AG08396 (cell line): Measurements from ENCODE around the gene CLCN4.

ENCODE experiments used
- DNase-seq: peaks from one replicate; pipeline ENCODE4 v3.0.0; 2012; ENCODE audit warnings: low spot score, mixed read lengths

Gene CLCN4

DNA sequence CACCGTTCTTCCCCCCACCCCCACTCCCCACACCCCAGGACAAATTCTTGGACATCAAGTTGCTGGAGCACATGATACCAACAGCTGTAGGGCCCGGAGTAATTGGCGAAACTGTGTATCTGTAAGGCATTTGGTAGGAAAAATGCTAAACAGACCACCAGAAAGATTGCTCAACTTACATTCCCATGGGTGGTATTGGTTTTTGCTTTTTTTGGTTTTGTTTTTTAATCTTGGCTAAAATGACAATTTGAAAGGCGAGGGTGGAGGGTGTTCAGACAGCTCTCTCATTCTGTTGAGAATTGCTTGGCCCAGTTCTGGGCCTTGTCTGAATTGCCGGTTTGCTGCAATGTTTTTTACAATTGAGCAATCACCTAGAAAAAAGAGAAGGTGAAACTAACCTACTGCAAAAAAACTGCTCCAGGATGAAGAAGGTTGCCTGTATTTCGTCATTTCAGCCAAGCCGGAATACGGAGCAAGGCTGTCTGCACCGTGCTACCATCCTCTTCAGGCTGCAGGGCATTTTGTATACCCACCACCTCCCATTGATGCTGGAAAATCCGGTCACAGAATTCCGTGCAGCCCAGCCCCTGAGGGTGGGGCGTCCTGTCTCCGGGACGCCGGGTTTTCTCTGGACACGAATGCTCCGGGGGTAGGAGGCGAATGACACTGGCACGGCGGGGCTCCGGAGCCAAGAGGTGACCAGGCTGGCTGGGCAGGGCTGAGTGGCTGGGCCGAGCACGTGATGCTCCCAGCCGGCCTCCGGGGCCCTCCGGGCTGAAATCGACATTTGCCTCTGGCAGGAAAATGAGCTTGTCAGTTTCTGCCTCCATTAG, at the start of gene CLCN4:
TSS of gene CLCN4 (plus strand) at position 777 of the 833 bp plus-strand sequence. CDS start 28,058 bp downstream, outside the sequence.
- peak; percentile 64 for DNase-seq

- no peak for DNase-seq
Observed at GRCh38 chrX:10107483-10107882, 49.3 kb upstream of the CLCN4 start.

GRCh38 chrX:10108288-10108687, 48.5 kb upstream of the CLCN4 start:
- DNase-seq = no peak

DNA sequence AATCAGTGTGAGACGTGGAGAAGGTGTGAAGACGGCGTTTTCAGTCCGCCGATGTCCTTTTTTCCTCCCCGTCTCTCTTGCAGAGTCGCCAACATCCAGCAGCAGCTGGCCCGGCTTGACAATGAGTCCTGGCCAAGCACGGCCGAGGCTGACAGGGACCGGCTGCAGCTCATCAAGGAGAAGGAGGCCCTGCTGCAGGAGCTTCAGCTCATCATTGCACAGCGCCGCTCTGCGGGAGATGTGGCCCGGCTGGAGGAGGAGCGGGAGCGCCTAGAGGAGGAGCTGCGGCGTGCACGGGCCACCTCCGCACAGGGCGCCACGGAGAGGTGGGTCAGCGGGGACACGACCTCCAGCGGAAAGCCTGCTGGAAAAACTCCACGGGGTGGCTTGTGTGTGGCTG, 47.1 kb upstream of the CLCN4 start:
- no peak for DNase-seq

- no peak for DNase-seq
Observed at GRCh38 chrX:10110316-10110935, 46.3 kb upstream of the CLCN4 start.

DNA sequence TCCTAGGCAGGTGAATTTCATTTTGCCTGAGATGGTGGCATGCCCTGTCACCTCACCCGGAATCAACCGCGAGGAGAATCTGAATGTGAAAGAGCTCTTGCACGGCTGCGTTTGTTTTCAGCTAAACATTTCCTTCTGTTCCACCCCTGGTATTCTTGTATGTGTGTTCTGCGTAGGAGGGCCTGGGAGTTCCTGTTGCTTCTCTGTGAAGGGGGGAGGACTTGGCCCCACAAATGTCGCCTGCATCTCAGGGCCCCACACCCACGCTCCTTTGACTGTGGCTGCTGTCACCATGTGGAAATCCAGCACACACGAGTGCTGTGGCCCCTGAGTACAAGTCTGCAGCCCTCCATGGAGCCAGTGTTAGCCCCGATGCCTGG, 45.8 kb upstream of the CLCN4 start:
- no peak for DNase-seq

DNA sequence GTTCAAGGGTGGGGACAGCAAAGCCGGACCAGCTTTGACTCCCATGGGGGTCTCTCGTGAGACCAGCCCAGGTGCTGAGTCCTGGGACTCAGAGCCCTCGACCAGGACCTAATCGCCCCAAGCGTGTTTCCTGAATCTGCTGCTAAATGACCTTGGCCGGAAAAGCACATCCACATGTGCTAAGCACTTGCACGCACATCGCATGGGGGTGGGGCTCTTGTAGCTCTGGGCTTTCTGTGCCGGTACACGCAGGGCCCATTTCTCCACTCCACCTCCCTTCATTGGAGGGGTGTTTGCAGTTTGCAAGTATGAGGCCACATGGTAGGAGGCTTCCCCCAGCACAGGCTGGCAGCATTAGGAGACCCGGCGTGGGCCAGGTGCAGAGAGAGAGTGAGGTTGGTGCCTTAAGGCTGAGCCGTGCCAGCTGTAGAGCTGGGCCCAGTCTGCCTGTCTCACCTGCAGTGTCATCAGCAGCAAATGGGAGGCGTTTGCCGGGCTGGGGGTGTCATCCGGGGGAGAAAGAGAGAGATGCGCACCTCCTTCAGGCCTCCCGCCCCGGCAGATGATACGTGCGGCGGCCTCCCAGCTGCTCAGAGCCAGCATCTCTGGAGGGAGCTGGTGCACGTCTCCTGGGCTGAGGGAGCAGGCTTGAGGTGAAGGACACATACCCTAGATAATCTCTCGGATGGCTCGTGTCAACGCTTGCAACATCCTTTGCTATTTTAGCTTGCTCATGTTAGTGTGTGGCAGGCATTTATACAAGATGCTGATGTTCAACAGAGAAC, 45.2 kb upstream of the CLCN4 start:
- DNase-seq = no peak

- no peak for DNase-seq
Observed at GRCh38 chrX:10112510-10112909, 44.3 kb upstream of the CLCN4 start.

DNA sequence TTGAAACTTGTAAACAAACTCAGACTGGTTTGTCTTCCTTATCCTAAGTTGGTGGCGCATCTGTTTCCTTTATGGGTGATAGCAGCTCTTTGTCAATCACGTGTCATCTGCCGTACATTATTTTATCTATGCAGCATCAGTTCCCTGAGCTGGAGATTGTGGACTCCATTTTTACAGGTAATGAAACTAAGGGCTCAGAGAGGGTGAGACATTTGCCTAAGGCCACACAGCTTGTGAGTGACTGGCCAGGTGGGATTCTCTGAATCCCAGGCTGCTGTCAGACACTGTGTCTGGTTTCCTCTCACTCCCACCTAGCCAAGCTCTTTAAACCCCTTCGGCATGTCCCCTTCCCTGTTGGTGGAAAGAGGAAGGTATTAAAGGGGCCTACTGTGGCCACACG, 41.7 kb upstream of the CLCN4 start:
- DNase-seq = no peak

GRCh38 chrX:10117301-10117700, 39.5 kb upstream of the CLCN4 start:
- DNase-seq = no peak

DNA sequence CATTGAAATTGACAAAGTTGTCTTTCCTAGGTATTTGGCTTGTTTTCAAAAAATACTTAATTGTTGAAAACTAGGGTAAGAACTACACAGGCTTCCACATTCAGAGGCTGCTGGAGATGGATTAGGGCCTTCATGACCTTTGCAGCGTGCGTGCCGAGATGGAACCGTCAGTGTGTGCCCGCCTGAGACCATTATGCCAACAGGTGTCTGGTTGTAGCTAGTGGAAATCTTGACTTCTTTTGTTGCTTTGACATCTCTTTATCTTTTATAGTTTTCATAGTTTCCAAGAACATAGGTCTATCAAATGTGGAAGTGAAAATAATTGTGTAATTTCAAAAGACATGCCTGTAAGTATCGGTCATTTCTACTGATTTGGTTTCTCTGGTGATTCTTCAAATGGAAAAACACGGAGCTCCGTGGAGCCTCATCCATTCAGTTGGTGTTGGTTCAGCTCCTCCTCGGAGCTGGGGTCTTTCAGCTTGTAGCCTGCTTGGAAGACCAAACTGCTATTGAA, 38.9 kb upstream of the CLCN4 start:
- DNase-seq = no peak

- no peak for DNase-seq
Observed at GRCh38 chrX:10118530-10118929, 38.2 kb upstream of the CLCN4 start.

DNA sequence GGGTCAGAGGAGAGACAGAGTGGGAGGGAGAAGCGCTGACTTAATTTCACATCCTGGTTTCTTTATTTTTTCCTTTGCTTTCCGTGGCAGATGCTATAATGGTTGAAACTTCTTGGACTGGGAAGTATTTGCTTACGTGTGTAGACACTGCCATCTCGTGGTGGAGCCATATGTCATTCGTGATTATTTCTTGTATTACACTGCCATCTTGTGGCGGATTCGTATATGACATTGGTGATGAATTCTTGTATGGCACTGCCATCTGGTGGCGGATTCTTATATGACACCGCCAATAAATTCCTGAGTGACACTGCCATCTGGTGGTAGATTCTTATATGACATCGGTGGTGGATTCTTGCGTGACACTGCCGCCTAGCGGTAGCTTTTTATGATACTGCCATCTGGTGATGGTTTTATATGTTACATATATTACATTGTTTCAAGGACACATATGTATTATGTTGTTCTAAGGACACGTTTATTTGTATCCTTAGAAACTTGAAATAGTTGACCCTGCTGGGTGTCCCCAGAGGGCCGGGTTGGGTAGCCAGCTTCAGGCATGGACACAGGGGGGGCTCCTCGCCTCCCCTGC, 37.3 kb upstream of the CLCN4 start:
- peak; percentile 72 for DNase-seq

GRCh38 chrX:10120331-10120730, 36.4 kb upstream of the CLCN4 start:
- DNase-seq = no peak

GRCh38 chrX:10120828-10121227, 35.9 kb upstream of the CLCN4 start:
- DNase-seq = no peak

- no peak for DNase-seq
Observed at GRCh38 chrX:10121787-10122186, 35.0 kb upstream of the CLCN4 start.

DNA sequence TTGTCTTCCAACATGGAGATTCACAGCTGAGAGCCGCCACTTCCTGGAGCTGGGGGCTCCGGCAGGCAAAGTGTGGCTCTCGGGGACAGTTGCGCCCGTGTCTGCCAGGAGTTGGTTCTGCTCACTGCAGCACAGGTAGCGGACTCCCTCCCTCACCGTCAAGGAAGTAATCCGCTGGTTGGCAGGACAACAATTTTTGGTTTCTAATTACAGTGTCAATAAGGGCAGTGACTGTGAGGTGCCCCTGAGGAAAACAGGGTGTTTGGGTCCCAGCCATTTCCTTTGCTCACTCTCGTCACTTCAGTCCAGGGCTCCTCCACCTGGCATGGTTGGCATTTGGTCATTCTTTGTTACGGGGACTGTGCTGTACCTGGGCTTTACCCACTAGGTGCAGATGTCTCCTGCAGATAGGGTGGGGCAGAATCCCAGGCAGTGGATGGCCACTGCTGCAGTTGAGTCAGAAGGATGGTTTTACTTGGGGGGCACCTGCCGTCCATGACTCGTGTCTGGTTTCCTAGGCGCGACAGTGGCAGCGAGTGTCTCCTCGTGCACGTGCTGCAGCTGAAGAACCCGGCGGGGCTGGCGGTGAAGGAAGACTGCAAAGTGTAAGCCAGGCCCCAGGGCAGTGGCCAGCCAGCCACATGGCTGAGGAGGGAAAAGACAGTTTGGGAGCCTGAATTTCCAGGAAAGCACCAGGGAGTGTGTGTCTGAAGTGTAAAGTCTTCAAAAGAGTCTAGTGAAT, 32.1 kb upstream of the CLCN4 start:
- no peak for DNase-seq

- no peak for DNase-seq
Observed at GRCh38 chrX:10125248-10125615, 31.5 kb upstream of the CLCN4 start.

DNA sequence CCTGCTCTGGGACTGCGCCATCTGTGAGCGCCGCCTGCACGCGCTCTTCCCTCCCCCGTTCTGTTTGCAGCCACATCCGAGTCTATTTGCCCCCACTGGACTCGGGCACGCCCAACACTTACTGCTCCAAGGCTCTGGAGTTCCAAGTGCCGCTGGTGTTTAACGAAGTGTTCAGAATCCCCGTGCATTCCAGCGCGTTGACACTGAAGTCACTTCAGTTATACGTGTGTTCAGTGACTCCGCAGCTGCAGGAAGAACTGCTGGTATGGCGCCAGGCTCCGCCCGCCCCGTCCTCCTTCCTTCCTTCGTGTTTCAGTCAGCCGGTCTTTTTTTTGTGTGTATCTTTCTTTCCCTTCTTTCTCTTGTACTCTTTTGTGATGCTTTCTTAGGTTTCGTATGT, 30.7 kb upstream of the CLCN4 start:
- DNase-seq = no peak

DNA sequence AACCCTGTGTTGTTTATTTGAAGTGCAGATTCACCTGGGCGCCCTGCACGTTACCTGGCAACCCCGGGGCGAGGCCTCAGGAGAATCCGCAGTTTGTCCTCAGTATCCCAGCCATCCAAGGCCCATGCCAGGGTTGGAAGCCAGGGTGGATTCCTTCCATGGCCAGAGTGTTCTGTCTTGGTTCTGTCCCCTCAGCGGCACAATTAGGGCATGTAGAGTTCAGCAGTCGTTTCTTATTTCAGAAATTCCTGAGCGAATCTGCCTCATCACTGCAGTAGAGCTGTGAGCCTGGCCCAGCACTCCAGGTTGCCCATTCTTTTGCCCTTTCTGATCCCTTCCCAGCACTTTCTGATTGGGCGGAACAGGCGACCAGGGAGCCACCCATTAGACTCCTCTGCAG, 29.9 kb upstream of the CLCN4 start:
- no peak for DNase-seq

GRCh38 chrX:10128386-10128785, 28.4 kb upstream of the CLCN4 start:
- DNase-seq = no peak

- DNase-seq = no peak
Observed at GRCh38 chrX:10129229-10129628, 27.5 kb upstream of the CLCN4 start.
